ENCODE data around the gene MMP26.
"Not testable (repeated sequence)": the region's sequence is repeated elsewhere in the genome, so short reads cannot be mapped to it uniquely, and the experiment has no call there.

Gene MMP26

GRCh38 chr11:4704054-4704789, at the start of gene MMP26:
Gene MMP26 (plus strand): TSS chr11:4704784.
- peak; percentile 67 to 81 for DNase-seq

GRCh38 chr11:4658629-4659445, 45.7 kb upstream of the MMP26 start:
- no peak for DNase-seq

GRCh38 chr11:4662876-4663275, 41.7 kb upstream of the MMP26 start:
- no peak for DNase-seq

GRCh38 chr11:4664183-4664582, 40.4 kb upstream of the MMP26 start:
- DNase-seq, result no peak

DNA sequence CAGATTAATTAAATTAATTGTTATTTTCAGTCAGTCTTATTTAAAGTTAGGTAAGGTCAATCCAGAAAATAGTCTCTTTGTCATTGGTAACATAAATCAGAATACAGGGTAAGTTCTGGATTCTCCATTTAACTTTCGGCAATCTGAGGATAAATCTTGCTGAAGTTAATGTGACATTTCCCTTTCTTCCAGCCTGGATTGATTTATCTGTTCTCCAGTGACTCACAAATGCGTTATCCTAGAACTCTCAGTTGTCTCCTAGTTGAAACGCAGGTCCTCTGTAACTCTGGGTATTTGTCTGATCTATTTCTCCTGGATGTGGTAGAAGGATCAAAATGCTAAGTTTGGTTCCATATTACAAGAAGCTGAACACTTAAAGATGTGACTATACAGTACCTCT, 39.8 kb upstream of the MMP26 start:
- no peak for DNase-seq

GRCh38 chr11:4665424-4665823, 39.2 kb upstream of the MMP26 start:
- DNase-seq, result no peak

DNA sequence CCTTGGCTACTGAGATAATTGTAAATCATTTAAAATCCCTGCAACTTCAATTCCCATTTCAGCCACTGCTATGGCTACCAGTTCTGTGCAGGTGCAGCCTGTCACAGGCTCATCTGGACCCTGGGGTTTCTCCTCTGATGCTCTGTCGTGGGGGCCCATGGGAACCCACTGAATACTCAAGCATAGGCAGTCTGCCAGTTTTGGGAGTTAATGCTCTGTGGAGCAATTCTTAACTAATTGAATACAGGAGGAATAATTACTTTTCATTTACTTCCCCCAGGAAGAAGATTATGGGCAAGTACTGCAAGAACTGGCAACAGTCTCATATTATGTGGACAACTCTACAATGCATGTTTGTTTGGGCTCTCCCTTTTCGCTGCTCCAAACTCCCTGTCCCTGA, 32.8 kb upstream of the MMP26 start:
- no peak for DNase-seq

- DNase-seq, result no peak
These were observed 32.1 kb upstream of the MMP26 start for GRCh38 chr11:4672470-4672869.

DNA sequence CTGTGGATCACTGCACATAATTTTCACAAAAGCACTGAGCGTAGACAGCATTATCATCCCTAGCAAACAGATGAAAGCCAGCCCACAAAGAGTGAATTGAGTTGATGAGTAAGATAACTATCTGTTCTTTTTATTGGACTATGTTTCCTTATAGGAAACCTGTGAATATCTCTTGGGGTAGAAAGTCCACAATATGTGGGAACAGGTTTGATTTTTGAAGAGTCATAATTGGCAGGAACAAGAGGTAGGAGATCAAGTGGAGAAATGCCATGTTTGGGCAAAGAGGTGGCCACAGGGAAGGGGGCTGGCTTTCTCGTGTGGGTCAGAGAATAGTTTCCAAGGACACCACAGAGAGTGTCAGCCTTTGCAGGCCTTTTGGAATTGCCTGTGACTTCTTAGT, 30.8 kb upstream of the MMP26 start:
- DNase-seq, result no peak

- no peak for DNase-seq
These were observed 26.6 kb upstream of the MMP26 start for GRCh38 chr11:4677948-4678347.

- peak in 1 of 2 experiments; percentile 38 for DNase-seq
These were observed 24.2 kb upstream of the MMP26 start for GRCh38 chr11:4680341-4680740.

- no peak for DNase-seq
These were observed 21.8 kb upstream of the MMP26 start for GRCh38 chr11:4682623-4683419.

- DNase-seq, result no peak
These were observed 19.8 kb upstream of the MMP26 start for GRCh38 chr11:4684631-4685285.

DNA sequence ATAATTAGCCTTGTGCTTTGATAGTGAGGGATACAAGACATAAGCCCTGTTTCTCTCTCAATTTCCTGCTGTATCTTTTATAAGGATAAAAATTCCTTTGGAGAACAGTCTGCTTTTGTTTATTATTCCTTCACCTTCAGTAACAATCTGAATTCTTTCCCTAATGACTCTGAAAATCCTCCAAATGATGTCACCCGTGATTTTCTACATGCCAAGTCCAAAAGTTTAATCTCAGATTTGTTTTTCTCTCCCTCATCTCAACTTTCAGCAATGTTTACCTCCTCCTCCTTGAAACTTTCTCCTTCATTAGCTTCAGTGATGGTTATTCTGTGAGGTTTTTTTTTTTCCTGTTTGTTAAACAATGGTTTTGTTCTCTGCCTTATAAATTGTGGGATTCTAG, 9.1 kb upstream of the MMP26 start:
- DNase-seq, result no peak

DNA sequence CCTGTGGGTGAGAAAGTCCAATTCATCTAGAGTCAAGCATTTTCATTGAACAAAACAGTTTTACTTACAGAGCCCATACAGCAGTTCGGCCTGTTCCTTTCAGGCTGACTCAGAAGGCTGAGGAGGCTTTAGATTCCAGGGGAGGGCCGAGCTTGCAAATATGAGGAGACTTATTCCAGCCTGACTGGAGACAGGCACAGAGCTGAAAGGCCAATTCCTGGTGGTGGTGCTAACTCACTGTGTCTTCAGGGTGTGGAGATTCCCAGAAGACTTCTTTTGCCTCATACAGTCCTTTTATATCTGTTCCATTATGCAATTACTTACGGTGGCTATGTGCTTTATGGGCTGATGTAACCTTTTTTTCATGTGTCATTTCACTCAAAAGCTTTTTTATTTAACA, 7.0 kb upstream of the MMP26 start, which contains the start of gene OR51E2:
TSS of gene OR51E2 (minus strand) at position 269 of the 400 bp plus-strand sequence. CDS start 15,142 bp downstream, outside the sequence.
- DNase-seq, result peak in 1 of 2 experiments; percentile 19

DNA sequence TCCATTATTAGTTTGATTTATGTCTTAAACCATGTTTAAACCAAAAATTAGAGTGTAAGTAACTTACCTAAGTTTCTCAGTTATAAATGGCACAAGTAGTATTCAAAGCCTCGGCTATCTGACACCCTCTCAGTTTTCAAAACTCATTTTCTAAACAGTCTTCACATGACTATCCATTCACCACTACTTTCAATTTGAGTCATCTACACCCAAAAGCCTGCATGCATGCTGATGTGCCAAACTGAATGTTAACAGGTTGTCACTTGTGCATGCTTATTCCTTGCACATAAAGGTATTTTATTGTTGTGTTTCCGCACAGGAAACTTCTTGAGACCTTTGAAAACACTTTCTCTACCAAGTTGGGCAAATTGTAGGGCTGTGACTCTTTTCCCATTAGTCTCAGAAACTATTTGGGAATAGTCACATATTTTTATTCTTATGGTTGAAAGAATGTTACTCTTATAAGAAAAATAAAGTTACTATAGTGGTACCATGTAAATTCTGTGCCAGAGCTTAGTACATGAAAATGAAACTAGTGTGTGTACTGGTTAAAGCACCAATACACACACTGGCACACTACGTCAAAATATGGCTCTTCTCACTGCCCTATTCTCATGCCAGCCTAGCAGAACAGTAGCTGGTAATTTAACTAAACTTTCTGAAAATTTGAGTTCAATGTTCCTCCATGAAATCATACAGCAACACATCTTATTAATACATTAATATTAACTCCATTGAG, 4.7 kb upstream of the MMP26 start:
- DNase-seq, result no peak

DNA sequence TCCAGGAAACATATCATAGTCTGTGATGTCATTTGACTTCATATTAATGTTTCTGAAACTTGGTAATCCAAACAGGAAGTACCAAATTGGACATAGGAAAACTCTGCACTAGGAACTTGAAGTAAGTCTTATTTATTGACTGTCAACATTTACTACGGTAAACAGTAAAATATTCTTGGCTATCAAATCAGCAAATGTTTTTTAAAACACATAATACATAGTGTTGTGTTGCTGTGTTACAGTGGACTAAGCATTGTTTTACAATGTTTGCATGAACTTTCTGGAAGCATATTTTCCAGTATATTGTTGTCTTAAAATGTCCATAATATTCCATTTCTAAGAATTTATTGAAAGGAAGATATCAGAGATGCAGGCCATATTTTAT, 4.2 kb upstream of the MMP26 start:
- DNase-seq, result no peak

DNA sequence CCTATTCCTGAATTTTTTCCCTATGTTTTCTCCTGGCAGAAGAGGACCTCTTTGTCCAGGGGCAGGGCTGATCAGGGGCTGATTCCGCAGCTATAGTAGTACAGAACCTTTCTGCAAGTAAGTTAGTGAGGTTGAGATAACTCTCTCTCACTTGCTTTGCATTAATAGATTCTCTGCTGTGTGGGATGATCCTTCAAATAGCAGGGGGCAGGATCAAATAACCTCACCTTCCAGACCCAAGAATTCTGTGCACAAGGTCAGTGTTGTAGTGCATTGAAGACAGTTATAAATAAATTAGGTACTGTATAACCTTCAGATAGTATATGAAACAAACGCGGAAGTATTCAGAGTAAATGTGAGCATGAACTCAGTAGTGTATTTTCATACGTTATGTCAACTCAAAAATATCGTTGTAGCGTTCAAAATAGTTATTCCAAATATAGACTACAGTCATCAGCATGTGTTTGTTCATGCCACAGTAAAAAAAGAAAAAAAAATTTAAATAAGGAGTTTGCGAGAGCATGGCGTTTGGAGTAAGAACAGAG, 278 bp downstream of the MMP26 start:
- no peak for DNase-seq

GRCh38 chr11:4713241-4713640, 8.7 kb downstream of the MMP26 start:
- no peak for DNase-seq

GRCh38 chr11:4714300-4714699, 9.7 kb downstream of the MMP26 start:
- no peak for DNase-seq

GRCh38 chr11:4722616-4723534, 18.3 kb downstream of the MMP26 start:
- DNase-seq, result not testable (repeated sequence)

Measured in NCI-H1930 (cell line).